HCT116 (cell line): ENCODE results near the gene CEP152. TPM values are rescaled to one million over a fixed set of nuclear protein-coding genes. Genes with fewer than 3 reads are reported as not detected.

Source experiments
- ATAC-seq: fragments of 200-7000 bp; cut with Tn5 transposase; 2 replicates; pipeline ENCODE4 v1.9.1; 2020; ENCODE audit warnings: mild to moderate bottlenecking, moderate library complexity
- BruUV-seq: library from RNA; stranded (reverse); fragments of 400-500 nt; replicated peaks from 2 replicates; lab custom pipeline; 2021; lab: Mats Ljungman, UMichigan
- CTCF ChIA-PET: fragments of 300-600 bp; sonication (Branson Sonifier 250); formaldehyde crosslinking; loops from one replicate; lab custom pipeline; 2021; ENCODE audit warnings: antibody characterized with exemption; lab: Charles Lee
- POLR2A ChIA-PET: fragments of 300-600, 350-600 bp; sonication (Branson Sonifier 250); formaldehyde crosslinking; loops from one replicate; lab custom pipeline; 2021; ENCODE audit warnings: antibody characterized with exemption; lab: Charles Lee
- RAD21 ChIA-PET, 2 experiments: fragments of 300-600 bp; sonication (Branson Sonifier 250); formaldehyde crosslinking; loops; one replicate each; lab custom pipeline; 2023; ENCODE audit warnings: low total read pairs in 2 of 2; ENCODE audit not compliant: uncharacterized antibody in 2 of 2, unreplicated experiment in 2 of 2, low non-redundant PET in 1 of 2; lab: Charles Lee
- DNase-seq: peaks from one replicate; pipeline ENCODE4 v3.0.0-alpha.2; 2010; ENCODE audit warnings: low read depth, low spot score
- H2AFZ ChIP-seq: fragments of 200-600 bp; shearing (Covaris generic), sonication (generic); 2 replicates; pipeline ENCODE4 v1.6.1; 2017; ENCODE audit warnings: low read depth, mixed run types, mixed read lengths, antibody characterized with exemption, low read length; ENCODE audit not compliant: poor library complexity, severe bottlenecking
- H3K27ac ChIP-seq: 2 replicates; pipeline ENCODE4 v1.5.1; 2012; ENCODE audit warnings: low read depth, low read length
- H3K27me3 ChIP-seq: fragments of 200-600 bp; sonication (generic); 2 replicates; pipeline ENCODE4 v1.6.1; 2016; ENCODE audit warnings: mixed run types, low read length, mixed read lengths; ENCODE audit not compliant: insufficient read depth
- H3K36me3 ChIP-seq, 2 experiments: fragments of 200-500 bp in 1 of 2; fragments of 200-600 bp in 1 of 2; sonication (Bioruptor generic) in 1 of 2; sonication (generic) in 1 of 2; 2 replicates each; pipeline versions ENCODE4 v1.5.1 to v1.6.1; 2014 to 2016; ENCODE audit warnings: low read length in 2 of 2, inconsistent platforms in 1 of 2, mixed read lengths in 1 of 2, mixed run types in 1 of 2; ENCODE audit not compliant: insufficient read depth in 2 of 2, control insufficient read depth in 1 of 2
- H3K4me1 ChIP-seq, 2 experiments: fragments of 200-600 bp in 1 of 2; sonication (generic) in 1 of 2; 2 replicates each; pipeline versions ENCODE4 v1.5.1 to v1.6.1; 2012 to 2017; ENCODE audit warnings: low read length in 2 of 2, inconsistent platforms in 1 of 2, mild to moderate bottlenecking in 1 of 2, mixed read lengths in 1 of 2, mixed run types in 1 of 2, moderate library complexity in 1 of 2; ENCODE audit not compliant: insufficient read depth in 2 of 2, control insufficient read depth in 1 of 2
- H3K4me2 ChIP-seq: fragments of 200-600 bp; sonication (generic); 2 replicates; pipeline ENCODE4 v1.6.1; 2017; ENCODE audit warnings: mixed run types, low read length, mixed read lengths
- H3K4me3 ChIP-seq, 2 experiments: fragments of 200-600 bp in 1 of 2; sonication (generic) in 1 of 2; replicated peaks in 1 of 2; 2 replicates each; pipeline ENCODE4 v1.5.1; 2011 to 2016; ENCODE audit warnings: low read length in 2 of 2, control low read depth in 1 of 2, low read depth in 1 of 2, mild to moderate bottlenecking in 1 of 2, mixed read lengths in 1 of 2, mixed run types in 1 of 2
- H3K79me2 ChIP-seq: fragments of 200-600 bp; sonication (generic); 2 replicates; pipeline ENCODE4 v1.6.1; 2017; ENCODE audit warnings: mild to moderate bottlenecking, mixed run types, low read length, moderate library complexity, mixed read lengths; ENCODE audit not compliant: insufficient read depth
- H3K9ac ChIP-seq: fragments of 200-600 bp; sonication (generic); 2 replicates; pipeline ENCODE4 v1.6.1; 2016; ENCODE audit warnings: low read length, mixed read lengths
- H3K9me2 ChIP-seq: fragments of 200-600 bp; sonication (generic), shearing (Covaris generic); 2 replicates; pipeline ENCODE4 v1.6.1; 2017; ENCODE audit warnings: mixed run types, mild to moderate bottlenecking, moderate library complexity; ENCODE audit not compliant: insufficient read depth
- H3K9me3 ChIP-seq, 2 experiments: fragments of 200-500 bp in 1 of 2; fragments of 200-600 bp in 1 of 2; sonication (Bioruptor generic) in 1 of 2; sonication (generic) in 1 of 2; 2 replicates each; pipeline ENCODE4 v1.6.1; 2014 to 2017; ENCODE audit warnings: low read length in 2 of 2, mixed read lengths in 2 of 2, inconsistent platforms in 1 of 2, low read depth in 1 of 2, mild to moderate bottlenecking in 1 of 2, mixed run types in 1 of 2, moderate library complexity in 1 of 2; ENCODE audit not compliant: control insufficient read depth in 1 of 2, insufficient read depth in 1 of 2
- H4K20me1 ChIP-seq: fragments of 200-600 bp; sonication (generic), shearing (Covaris generic); 2 replicates; pipeline ENCODE4 v1.6.1; 2017; ENCODE audit warnings: mixed run types, mild to moderate bottlenecking, moderate library complexity; ENCODE audit not compliant: insufficient read depth
- ATF3 ChIP-seq: IDR thresholded peaks from 2 replicates; pipeline ENCODE4 v1.6.1; 2012
- CBX3 ChIP-seq: IDR thresholded peaks from 2 replicates; pipeline ENCODE4 v1.6.1; 2012; ENCODE audit warnings: low read depth
- CEBPB ChIP-seq: IDR thresholded peaks from 2 replicates; pipeline ENCODE4 v1.6.1; 2012; ENCODE audit warnings: low read depth
- CTCF ChIP-seq, 3 experiments: fragments of 200-600 bp in 1 of 3; sonication (generic) in 1 of 3; IDR thresholded peaks in 2 of 3; conservative IDR thresholded peaks in 1 of 3; 2 replicates each; pipeline ENCODE4 v1.5.1; 2012 to 2017; ENCODE audit warnings: low read depth in 2 of 3, low read length in 2 of 3, antibody characterized with exemption in 1 of 3, borderline replicate concordance in 1 of 3, control low read depth in 1 of 3, mild to moderate bottlenecking in 1 of 3, mixed read lengths in 1 of 3, mixed run types in 1 of 3, moderate library complexity in 1 of 3; ENCODE audit not compliant: insufficient read depth in 1 of 3
- EGR1 ChIP-seq: IDR thresholded peaks from 2 replicates; pipeline ENCODE4 v1.6.1; 2012; ENCODE audit warnings: low read depth
- EZH2phosphoT487 ChIP-seq: fragments of 200-600 bp; IDR thresholded peaks from 2 replicates; pipeline ENCODE4 v1.6.1; 2018; ENCODE audit warnings: antibody characterized with exemption, borderline replicate concordance
- FOSL1 ChIP-seq: IDR thresholded peaks from 2 replicates; pipeline ENCODE4 v1.6.1; 2012; ENCODE audit warnings: low read depth
- JUND ChIP-seq: IDR thresholded peaks from 2 replicates; pipeline ENCODE4 v1.6.1; 2012
- MAX ChIP-seq: IDR thresholded peaks from 2 replicates; pipeline ENCODE4 v1.6.1; 2012
- POLR2A ChIP-seq: IDR thresholded peaks from 2 replicates; pipeline ENCODE4 v1.7.0; 2011; ENCODE audit warnings: borderline replicate concordance; ENCODE audit not compliant: insufficient read depth, insufficient read length; ENCODE audit errors: extremely low read depth
- POLR2AphosphoS5 ChIP-seq: IDR thresholded peaks from 2 replicates; pipeline ENCODE4 v1.6.1; 2011; ENCODE audit warnings: mild to moderate bottlenecking, low read depth, low read length, moderate library complexity
- RAD21 ChIP-seq: IDR thresholded peaks from 2 replicates; pipeline ENCODE4 v1.6.1; 2012; ENCODE audit warnings: low read depth, mild to moderate bottlenecking
- REST ChIP-seq: IDR thresholded peaks from 2 replicates; pipeline ENCODE4 v1.6.1; 2012; ENCODE audit warnings: low read depth
- SIN3A ChIP-seq: IDR thresholded peaks from 2 replicates; pipeline ENCODE4 v1.6.1; 2012; ENCODE audit warnings: low read depth
- SP1 ChIP-seq: IDR thresholded peaks from 2 replicates; pipeline ENCODE4 v1.6.1; 2012; ENCODE audit warnings: low read depth
- TCF7L2 ChIP-seq: IDR thresholded peaks from 2 replicates; pipeline ENCODE4 v1.7.0; 2011; ENCODE audit warnings: borderline replicate concordance, inconsistent platforms; ENCODE audit not compliant: insufficient read depth, insufficient read length; ENCODE audit errors: extremely low read depth
- ZBTB33 ChIP-seq: IDR thresholded peaks from 2 replicates; pipeline ENCODE4 v1.6.1; 2011; ENCODE audit warnings: mild to moderate bottlenecking, low read length, moderate library complexity; ENCODE audit not compliant: insufficient replicate concordance; ENCODE audit errors: extremely low read depth
- ZFX ChIP-seq: fragments of 450-650 bp; IDR thresholded peaks from 2 replicates; pipeline ENCODE4 v1.6.1; 2017
- intact Hi-C: fragments of 100-400 bp; cut with micrococcal nuclease; formaldehyde crosslinking; loops from 2 replicates; pipeline ENCODE4 v1.10.0; 2022
- total RNA-seq: library from RNA; stranded (reverse); gene quantifications from one replicate; pipeline ENCODE4 v1.2.1, GENCODE V29; 2021; ENCODE audit not compliant: unreplicated experiment

CEP152 gene
- total RNA-seq, 1 experiment from 2014 or later = 19.7 TPM

- Histone ChIP-seq H3K9me2 (no peaks in the 10 kb centered on the region), H3K9me3 (no peaks in the 10 kb centered on the region), H3K27ac (no peak overlapping the region), H2AFZ (no peak overlapping the region), H3K4me1 (no peaks in the 10 kb centered on the region; a peak in 1 of 4 replicates), H3K79me2 (no peaks in the 10 kb centered on the region), H3K4me2 (no peak overlapping the region), H3K4me3 (no peak overlapping the region), H3K36me3 (no peaks in the 10 kb centered on the region), H3K27me3 (no peaks in the 10 kb centered on the region), H3K9ac (no peak overlapping the region), H4K20me1 (no peaks in the 10 kb centered on the region)
- ChIA-PET RAD21 (no interaction called here), CTCF (no interaction called here), POLR2A (no interaction called here)
- no TSS peak for BruUV-seq
- no peak for ATAC-seq
- intact Hi-C loops = no loop called here
- DNase-seq = no peak
- TF ChIP-seq TCF7L2 (no peak), POLR2AphosphoS5 (no peak), MAX (no peak), EGR1 (no peak), ZFX (no peak), ATF3 (no peak), REST (no peak), ZBTB33 (no peak), CEBPB (no peak), FOSL1 (no peak), EZH2phosphoT487 (no peak), SP1 (no peak), CTCF (IDR thresholded peaks at IDR 0.05 in 2 of 3, conservative IDR thresholded peaks at IDR 0.05 in 1 of 3; ENCODE audit: borderline replicate concordance in 1 of 3, insufficient read depth in 1 of 3, low read depth in 2 of 3, low read length in 2 of 3) (no peak), RAD21 (no peak), POLR2A (no peak), JUND (no peak), CBX3 (no peak), SIN3A (no peak)
Measured at GRCh38 chr15:48825075-48825474, 14.2 kb upstream of the CEP152 start.
